NOMO-1 treated with dmso at 0.1 percent for 144 hours (cell line): ENCODE results near the gene TXN.
"Not testable (repeated sequence)": the region's sequence is repeated elsewhere in the genome, so short reads cannot be mapped to it uniquely, and the experiment has no call there.

ENCODE experiments used
- DNase-seq: peaks from one replicate; lab custom pipeline; 2025; ENCODE audit not compliant: unreplicated experiment; lab: John Stamatoyannopoulos, UW

TXN gene

DNA sequence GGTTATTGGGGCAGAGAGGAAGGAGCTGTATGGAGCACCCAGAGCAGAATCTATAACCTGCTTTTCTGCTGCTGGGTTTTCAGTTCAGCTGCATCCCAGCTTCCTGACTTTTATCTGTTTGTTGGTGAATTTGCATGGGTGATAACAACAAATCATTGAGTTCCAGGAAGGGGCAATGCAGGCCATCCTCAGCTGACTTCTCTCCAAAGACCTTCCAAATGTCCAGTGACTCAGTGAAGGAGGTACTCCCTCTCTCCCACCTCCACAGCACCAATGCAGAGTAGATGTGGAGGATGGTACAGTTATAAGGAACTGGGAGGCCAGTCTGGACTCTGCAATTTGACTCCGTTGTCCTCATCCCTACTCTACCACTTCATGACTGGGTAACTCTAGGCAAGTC, 1.6 kb upstream of the TXN start:
- no peak for DNase-seq

DNA sequence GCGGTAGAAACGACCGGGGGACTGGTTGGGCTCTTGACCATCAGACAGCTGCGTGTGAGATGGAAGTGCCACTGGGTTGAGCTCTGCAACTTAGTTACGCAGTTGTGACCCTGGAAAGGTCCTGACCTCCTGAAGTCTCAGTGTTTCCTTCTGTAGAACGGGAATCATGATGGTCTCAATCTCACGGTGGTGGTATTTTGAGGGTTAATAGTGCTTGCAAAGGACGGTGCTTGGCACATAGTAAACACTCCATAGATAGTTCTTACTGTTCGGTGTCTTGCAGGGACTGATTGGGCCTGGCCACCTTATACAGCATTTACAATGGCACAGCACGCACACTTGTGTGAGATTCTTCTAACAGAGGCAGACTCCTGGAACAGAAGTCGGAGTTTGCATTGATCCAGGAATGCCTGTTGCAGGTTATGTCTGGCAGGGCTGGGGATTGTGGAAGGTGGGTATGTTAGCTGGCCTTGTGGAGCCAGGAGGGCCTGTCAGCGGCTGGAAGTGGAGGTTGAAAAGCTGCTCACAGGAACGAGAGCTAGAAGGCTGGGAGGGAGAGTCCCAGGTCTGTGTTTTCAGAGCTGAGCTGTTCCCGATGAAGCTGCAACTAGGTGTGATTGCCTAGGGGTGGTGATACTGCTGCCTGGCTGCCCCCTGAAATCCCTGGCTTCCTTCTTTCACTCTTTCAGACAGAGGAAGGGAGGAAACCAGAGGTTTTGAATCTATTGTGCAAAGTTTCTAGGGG, 962 bp upstream of the TXN start:
- DNase-seq: no peak

DNA sequence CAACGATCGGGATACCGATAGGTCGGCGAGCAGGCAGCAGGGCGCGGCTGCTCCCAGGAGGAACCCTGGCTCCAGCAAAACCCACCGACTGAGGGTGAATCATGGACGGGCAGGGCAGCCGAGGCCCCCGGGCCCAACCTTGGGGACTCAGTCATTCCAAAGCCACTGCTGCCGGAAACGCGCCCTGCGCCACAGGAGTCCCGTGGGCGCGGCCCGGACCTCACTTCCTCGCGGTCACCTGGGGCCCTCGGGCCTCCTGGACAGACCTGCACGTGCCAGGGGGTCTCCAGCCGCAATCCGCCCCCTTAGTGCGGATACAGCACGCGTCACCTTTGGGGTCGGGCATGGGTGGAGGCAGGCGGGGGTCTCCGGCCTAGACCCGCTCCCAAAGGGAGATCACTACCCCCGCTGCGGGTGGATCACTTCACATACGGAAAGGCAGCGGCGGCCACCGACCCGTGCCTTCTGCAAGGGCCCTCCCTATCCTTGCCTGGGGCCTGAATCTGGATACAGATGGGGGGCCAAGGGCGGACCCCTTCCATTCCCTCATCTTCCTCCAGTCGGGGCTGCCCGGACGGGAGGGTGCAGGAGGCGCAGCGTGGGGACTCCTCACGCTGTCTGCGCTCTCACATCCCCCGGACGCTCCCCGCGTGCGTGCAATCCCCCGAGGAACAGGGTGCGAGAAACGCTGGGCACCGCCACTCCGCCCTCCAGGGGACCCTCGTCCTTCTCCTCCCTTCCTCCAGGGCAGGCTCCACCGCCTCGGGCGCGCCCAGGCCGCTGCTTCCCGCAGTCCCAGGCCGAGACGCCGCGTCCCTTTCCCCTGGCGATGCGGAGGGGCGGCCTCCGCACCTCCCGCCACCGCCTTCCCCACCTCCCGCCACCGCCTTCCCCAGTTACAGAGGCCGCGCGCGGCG, 586 bp downstream of the TXN start:
- DNase-seq: no peak

DNA sequence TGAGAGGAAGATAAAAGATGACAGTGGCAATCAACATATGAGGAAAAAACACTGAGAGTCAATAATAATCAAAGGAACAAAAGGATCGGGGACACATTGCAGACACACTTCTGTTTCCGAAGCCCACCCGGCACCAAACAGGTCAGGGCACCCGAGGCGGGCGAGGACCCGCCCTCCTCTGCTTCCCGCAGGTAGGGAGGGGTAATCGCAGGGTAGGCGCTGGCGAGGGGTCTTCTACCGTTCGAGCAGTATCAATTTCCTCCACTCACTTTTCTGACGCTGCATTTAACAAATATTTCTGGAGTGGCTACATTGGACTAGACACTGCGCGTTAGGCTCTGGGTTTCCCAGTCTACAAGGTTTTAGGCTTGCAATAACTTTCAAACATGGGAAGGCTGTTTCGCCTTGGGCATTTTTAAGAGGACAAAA, 1.3 kb downstream of the TXN start:
- no peak for DNase-seq

DNA sequence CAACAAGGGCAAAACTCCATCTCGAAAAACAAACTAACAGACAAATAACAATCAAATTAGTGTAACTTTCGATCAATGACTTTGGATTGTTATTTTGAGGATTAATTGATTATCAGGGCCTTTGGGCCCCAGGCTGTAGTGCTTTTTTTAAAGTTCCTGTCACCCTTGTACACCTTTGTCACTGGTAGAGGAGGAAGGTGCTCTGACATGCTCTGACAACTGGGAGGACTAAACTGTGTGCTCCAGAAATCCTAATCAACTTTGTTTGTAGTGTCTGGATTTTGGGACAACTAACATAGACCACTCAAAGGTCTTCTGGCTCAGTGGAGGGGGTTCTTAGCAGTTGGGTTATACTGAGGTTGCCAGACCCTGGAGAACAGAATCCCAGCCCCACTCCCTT, 1.8 kb downstream of the TXN start:
- DNase-seq: no peak

DNA sequence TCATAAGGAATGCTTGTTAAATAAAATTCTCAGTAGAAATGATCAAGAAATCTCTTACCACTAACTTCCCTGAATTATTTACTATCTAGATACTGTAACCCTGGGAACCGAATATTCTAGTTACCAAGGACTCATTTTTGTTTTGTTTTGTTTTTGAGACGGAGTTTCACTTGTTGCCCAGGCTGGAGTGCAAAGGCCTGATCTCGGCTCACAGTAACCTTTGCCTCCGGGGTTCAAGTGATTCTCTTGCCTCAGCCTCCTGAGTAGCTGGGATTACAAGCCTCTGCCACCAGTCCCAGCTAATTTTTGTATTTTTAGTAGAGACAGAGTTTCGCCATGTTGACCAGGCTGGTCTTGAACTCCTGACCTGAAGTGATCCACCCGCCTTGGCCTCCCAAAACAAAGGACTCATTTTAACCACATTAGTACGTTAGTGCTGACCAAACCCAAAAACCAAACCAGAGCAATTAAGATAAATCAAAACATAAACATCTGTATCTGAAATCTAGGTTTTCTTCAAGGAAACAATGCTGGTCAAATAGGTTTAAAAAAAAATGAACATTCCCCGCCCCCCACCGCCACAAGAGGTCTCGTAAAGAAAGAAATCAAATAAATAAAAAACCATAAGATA, 3.7 kb downstream of the TXN start:
- no peak for DNase-seq

DNA sequence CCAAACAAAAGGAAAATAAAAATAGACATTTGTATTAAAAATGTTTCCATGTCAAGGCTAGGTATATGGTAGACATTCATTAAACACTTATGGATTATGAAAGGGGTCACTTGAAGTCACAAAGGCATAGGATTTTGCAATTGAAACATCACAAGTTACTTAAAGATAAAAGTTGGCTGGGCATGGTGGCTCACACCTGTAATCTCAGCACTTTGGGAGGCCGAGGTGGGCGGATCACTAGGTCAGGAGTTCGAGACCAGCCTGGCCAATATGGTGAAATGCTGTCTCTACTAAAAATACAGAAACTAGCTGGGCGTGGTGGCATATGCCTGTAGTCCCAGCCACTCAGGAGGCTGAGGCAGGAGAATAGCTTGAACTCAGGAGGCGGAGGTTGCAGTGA, 4.5 kb downstream of the TXN start:
- not testable (repeated sequence) for DNase-seq

DNA sequence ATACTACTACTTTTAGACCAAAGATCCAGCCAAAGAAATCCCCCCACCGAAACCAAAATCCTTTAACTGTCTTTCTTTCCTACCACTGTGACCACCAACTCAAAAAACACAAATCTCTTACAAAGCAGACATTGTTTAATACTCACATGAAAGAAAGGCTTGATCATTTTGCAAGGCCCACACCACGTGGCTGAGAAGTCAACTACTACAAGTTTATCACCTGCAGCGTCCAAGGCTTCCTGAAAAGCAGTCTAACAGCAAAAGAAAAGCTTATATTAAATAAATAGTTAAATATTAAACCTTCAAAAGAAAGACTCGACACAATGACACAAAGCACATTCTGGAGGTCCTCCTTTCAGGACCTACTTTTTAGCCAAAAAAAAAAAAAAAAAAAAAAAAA, 5.1 kb downstream of the TXN start:
- DNase-seq: no peak

DNA sequence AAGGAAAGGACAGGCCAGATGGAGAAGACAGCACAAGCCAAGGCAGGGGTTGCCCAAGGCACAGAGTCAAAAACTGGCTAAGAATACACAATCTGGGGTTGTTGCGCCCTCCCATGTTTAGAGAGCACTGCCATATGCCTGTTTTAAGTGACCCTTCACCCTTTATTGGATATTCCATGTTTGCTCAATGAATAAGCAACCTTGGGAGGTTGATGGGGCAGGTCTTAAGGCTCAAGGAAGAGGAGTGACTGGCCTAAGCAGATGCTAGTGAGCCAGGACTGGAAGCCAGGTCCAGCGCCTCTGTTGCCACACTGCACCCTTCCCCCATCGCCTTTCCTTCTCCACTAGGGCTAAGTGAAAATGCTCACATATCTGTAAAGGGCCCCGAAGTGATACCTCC, 6.7 kb downstream of the TXN start:
- DNase-seq: no peak

DNA sequence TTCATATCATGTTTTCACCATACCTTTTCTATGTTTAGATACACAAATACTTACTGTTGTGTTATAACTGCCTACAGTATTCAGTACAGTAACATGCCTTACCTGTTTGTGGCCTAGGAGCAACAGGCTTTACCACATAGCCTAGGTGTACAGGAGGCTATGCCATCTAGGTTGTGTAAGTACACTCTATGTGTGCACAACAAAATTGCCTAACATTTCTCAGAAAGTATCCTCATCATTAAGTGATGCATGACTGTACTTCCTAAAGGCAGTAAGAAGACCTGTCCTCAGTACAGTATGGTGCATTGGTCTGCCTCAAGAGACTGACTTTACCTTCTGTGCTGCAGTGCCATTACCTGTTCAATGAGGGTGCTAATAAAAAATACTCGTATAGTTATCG, 7.9 kb downstream of the TXN start:
- DNase-seq: no peak

DNA sequence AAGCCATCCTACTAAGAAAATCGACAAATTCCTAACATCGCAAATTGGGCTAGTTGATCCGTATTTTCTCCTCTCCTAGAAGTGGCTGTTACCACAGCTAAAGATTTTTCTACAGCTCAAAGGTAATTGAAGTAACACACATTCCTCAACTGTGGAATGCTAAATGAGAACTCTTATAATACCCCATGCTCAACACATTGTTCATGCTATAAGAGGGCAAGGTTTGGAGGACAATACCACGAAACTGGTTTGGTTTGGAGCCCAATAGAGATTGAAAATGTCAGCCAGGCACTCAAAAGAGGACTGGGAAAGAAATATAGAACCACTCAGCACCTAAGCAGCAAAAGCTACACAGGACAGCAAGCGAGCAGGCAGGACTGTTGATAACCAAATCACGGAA, 10.1 kb downstream of the TXN start:
- DNase-seq: no peak

DNA sequence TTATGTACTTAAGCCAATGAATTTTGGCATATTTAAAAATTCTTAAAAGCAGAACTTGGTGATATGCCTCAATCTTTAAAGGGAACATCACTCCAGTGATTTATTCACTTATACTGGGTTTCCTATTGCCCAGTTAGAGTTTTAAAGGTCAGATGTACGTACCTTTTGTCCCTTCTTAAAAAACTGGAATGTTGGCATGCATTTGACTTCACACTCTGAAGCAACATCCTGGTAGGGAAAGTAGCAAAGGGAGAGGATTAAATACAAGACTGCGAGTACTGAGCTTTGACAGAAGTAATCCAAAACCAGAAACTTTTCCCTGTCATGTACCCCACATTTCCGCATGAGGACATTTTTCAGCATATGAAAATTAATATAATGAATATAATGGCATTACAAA, 11.7 kb downstream of the TXN start:
- DNase-seq: no peak

DNA sequence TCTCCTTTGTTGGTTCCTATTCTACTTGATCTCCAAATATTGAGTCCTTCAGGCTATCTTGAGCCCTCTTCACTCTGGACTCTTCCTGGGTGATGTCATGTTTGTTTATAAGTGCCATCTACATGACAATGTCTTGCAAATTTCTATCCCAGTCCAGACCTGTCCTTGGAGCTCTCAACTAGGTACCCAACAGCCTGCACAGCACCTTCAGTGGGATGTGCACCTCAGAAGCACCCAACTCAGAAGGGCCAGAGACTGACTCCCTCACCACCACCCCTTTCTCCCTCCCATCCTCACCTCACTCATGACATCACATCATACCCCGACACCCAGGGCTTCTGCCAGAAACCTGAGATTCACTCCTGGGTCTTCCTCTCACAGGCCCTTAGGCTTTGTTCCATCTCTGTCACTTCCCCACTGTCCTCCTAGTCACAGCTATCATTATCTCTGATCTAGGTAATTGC, 14.4 kb downstream of the TXN start:
- DNase-seq: no peak

DNA sequence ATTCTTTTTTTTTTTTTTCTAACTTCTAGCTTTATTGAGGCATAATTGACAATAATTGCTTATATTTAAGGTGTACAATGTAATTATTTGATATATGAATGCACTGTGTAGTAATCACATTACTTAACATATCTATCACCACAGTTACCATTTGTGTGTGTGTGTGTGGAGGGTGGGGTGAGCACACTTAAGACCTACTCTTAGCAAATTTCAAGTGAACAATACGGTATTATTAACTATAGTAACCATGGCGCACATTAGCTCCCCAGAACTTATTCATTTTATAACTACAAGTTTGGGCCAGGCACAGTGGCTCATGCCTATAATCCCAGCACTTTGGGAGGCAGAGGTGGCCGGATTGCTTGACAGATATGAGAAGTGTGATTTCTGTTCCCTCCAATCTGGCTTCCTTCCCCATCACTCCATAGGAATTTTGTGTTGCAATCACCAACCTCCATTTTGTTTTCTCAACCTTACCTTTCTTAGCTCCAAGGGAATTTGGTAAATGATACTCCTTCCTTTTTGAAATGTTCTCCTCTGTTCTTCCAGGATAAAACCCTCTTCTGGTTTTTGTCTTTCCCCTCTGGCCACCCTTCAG, 14.9 kb downstream of the TXN start:
- no peak for DNase-seq

DNA sequence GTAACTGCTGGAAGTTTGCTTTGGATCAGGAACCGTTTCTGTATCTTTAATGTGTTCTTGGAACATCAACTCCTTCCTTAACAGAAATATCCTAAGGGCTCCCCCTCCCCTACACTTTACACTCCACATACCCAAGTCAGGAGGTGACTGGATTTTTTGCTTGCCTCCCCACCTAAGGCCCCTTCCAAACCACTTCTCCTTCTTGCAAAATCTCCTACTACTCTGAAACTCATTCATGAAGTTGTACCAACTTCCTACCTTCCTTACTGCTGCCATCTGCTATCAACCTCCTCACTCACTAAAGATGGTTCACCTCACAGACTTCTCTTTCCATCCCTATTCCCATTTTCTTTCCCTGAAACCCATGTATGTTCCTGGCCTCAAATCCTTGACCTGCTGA, 16.1 kb downstream of the TXN start:
- DNase-seq: peak; percentile 43

DNA sequence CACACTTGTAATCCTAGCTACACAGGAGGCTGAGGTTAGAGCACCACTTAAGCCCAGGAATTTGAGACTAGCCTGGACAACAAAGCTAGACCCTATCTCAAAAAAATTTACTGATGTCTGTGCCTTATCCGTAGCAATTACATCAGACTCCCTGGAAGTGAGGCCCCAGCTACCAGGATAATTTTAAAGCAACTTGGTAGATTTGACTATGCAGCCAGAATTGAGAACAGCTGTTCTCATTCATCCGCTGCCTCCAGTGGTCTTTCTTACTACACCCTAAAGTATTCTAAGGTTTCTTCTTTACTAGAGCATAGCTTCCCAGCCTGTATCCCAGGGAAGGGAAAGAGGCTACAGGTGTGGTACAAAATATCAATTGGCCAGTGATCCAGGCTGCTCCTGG, 28.0 kb downstream of the TXN start:
- DNase-seq: no peak

DNA sequence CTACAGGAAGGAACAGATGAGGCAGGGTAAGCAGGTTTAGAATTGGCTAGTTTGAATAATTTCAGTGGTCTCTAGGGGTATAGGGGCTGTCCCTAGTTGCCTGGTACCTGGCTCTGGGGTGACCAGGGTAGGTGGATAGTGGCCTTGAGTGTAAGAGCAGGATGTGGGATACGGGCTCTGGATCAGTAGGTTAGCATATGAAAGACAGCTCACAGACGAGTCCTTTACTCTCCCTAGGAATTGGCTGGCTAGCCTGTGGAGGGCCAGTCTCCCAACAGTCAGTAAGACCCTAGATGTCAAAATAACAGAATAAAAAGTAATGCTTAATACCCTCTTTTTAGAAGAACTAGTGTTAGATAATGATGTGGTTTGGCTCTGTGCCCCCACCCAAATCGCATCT, 31.7 kb downstream of the TXN start:
- DNase-seq: no peak

DNA sequence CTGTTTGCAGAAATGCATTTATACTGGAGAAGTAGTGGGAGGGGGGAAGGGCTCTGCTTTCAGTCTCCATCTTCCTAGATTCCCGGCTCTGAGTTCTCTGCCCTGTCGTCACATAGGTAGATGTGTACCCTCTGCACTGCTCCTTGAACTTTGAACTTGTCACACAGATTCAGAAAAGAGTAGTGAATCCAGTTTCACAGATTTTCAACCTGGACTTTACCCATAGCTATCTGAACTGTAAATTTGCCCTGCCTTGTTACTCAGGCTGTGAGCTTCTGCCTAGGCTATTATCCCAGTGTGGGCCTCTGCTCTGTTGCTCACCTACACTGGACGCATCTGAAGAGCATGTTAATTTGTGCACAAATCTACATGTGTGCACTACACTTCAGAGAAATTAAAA, 35.5 kb downstream of the TXN start:
- DNase-seq: no peak

DNA sequence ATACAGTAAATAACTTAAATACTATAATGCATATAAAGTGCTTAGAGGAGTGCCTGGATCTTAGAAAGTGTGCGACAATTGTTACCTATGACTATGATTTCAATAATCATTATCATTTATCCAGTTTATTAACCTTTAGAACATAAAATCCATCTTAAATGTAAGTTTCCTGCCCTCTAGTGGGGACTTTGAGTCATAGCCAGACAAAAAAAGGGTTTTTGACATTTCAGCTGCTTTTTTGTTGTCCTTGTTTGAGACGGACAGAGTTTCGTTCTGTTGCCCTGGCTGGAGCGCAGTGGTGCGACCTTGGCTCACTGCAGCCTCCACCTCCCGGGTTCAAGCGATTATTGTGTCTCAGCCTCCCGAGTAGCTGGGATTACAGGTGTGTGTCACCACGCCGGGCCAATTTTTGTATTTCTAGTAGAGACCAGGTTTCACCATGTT, 38.6 kb downstream of the TXN start:
- peak; percentile 6 for DNase-seq

DNA sequence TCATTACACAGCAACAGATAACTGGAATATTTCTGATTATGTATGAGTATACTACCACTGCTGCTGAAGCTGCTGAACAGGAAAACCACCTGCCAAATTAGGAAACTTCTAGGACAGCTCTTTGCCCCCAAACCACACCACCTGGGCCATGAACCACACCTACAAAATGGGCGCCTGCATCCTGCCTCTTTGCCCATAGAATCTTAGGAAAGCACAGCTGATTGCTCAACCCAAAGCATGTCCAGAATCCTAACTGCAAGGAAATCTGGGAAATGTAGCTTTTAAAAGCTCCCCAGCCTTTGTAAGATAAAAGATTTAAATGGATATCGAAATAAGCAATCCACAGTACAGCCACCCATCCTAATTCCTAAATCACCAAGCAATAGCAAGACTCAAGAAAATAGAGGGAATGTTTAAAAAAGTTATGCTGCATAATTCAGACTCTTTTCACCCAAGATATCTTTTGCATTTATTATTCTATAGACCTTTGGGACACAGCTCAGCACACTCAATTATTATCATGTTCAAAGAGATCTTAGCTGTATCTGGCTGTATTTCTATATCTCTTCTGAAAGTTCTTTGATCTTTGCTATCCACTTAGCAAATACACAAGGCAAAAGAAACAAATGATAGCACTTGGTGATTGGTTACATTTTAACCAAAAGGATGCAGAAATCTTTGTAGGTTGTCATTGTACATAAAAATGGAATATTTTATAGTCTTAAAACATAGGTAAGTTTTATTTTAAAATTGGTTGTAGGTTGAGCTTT, 41.5 kb downstream of the TXN start:
- DNase-seq: no peak

DNA sequence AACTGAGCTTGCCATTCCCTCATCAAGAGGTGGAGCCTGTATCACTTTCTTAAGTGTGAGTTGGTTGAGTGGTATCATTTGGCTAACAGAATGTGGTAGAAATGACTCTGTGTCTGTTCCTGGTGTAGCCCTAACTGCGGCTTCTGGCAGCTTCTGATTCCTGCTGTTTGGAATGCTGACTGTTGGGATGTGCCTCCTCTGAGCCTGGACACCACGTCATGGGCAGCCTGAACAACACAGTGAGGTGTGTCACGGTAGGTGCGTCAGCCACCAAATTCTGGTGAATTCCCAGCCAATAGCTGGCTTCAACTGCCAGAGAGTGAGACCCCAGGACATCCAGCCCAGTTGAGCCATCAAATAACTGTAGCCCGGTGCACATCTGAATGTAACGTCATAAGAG, 42.2 kb downstream of the TXN start:
- DNase-seq: no peak
